ENCODE data around the gene PANK4.
A peak's percentile ranks its signal among the peaks of the same experiment; 100 is the strongest.

PANK4 gene

DNA sequence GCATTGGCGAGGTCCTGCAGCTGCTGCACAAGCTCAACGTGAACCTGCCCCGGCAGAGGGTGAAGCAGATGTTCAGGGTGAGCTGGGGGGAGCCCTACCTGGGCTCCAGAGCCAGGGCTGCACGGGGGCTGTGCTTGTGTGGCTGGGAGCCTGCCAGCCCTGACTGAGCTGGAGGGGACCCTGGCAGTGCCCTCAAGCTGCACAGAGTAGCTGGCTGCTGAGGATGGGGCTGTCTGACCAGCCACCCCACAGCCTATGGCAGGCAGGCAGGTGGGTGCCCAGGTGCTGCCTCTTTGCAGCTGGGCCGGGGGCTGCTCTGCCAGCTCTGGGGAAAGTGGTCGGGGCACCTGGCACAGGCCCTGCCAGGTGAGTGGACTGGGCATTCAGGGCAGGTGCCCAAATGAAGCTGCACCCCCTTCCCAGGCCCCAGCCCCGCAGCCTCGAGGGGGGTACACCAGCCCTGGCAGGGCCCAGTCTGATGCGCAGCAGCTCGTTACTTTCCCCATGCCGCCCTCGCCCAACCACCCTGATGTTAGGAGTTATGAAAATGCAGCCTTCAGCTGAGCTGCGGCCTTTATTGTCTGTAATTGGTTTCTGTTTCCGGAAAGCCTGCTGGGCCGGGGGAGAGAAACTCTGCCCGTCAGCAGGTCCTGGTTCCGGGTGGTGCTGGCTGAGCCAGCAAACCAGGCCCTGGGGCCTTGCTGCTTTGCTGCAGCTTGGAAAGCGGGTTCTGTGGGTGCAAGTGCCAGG, 46.0 kb downstream of the PANK4 start:
- no peak for DNase-seq (ENCODE audit: extremely low read depth in 1 of 2, low read depth in 1 of 2)

DNA sequence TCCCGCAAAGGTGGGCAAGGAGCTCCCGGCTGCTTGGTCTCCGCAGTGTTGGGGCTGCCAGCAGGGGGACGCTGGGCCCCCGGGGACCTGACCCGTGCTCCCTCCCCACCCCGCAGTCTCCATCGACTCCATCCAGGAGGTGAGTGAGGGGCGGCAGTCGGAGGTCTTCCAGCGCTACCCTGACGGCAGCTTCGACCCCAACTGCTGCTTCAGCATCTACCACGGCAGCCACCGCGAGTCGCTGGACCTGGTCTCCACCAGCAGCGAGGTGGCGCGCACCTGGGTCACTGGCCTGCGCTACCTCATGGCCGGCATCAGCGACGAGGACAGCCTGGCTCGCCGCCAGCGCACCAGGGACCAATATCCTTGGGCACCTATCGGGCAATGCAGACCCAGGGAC, 46.8 kb downstream of the PANK4 start:
- DNase-seq (ENCODE audit: extremely low read depth in 1 of 2, low read depth in 1 of 2), result no peak

DNA sequence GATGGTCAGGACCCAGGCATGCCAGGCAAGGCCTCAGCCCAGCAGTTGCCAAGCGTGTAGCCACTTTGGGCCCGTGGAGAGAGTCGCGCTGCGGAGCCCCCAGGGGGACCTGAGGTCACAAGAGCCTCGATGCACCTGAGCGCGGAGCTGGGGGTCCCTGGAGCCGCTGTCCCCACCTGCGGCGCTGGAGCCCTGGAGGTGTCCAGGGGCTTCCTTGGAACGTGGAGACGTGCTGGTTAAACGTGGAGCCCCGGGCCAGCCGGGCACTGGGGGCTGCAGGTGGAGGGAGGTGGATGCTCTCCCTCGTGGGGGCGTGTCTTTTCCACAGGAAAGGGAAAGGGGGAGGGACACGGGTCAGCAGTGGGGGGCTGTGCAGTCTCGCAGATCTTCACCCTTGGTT, 47.2 kb downstream of the PANK4 start:
- no peak for DNase-seq (ENCODE audit: extremely low read depth in 1 of 2, low read depth in 1 of 2)

DNA sequence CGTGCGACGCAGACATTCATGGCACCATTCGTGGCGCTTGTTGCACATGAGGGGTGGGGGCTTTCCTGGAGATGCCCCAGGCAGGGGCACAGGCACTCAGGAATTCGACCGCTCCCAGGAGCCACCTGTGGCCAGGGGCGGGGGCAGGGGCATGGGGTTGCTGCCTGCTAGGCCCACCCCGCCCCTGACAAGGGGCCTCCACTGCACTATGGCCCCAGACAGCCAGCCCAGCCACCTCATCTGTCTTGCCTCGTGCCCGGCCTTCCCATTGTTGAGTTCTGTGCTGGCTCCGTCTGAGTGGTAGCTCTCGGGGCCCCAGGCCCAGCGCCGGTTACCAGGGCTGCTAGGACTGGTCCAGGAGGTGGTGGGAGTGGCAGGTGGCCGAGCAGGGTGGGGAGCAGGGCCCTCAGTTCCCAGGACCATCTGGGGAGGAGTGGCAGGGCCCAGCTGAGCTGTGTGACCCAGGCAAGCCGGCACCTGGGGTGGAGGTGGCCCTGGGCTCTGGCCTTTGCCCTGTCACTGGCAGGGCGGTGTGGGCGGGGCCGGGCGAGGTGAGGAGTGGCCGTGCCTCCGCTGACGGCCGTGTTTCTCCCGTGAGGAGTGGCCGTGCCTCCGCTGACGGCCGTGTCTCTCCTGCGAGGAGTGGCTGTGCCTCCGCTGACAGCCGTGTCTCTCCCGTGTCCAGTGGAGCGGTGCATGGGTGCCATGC, 48.5 kb downstream of the PANK4 start:
- no peak for DNase-seq (ENCODE audit: extremely low read depth in 1 of 2, low read depth in 1 of 2)

DNA sequence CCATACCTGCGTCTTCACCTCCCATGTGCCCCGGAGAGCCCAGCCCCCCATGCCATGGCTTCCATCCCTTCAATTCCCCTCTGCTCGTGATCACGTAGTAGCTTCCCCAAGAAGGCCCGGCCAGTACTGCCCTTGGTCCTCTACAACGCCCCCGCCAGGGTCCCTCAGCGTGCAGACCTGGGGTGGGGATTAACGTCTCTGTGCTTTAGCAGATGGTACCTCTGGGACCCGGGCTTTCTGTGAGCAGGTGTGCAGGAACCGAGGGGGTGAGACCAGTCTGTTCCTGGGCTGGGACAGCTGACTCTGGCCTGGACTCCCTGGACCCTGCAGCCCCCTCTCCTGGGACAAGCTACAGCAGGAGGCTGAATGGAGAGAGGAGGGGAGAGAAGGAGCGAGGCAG, 49.1 kb downstream of the PANK4 start:
- no peak for DNase-seq (ENCODE audit: extremely low read depth in 1 of 2, low read depth in 1 of 2)

DNA sequence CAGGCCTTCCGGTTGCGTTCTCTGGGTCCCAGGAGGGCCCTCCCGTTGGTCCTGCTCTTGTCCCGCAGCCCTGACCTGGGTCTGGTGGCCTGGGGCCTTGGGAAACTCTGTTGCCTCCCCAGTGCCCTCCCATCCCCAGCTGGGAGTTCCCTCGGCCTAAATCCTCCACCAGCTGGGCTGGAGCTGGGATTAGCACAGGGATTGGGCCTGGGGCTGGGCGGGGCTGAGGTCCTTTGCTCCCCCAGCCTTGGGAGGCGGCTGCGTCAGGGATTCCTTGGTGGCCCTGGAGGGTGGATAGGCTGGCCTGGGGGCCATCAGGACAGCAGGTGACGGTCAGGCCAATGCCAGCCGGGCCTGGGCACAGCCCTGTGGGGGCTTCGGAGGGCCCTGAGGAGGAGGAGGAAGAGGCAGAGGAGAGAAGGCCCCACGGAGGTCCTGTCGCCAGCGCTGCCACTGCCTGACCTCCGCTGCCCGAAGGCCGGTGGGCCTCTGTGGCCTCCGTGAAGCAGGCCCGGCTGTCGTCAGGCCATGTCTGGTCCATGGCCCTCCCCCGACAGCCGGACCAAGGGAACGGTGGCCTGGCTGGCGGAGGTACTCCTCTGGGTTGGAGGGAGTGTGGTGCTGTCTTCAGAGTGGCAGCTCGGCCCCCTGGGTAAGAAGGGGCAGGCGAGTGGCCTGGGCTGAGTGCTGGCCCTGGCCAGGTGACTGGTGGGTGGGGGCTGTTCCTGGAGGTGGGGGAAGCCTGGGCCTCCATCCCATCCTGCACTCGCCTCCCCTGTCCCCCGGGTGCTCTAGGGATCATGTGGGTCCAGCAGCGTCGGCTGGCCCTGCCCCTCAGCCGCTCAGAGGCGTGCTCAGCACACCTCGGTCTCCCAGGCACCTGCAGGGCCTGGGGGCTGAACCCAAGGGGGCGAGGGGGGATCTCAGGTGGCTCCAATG, 50.1 kb downstream of the PANK4 start, which contains the start of gene PLCH2:
Gene PLCH2, plus strand, starts transcription at position 229 of the 939 bp plus-strand sequence. Its CDS starts 300 bp downstream, at position 529.
- DNase-seq (ENCODE audit: extremely low read depth in 1 of 2, low read depth in 1 of 2), result no peak

DNA sequence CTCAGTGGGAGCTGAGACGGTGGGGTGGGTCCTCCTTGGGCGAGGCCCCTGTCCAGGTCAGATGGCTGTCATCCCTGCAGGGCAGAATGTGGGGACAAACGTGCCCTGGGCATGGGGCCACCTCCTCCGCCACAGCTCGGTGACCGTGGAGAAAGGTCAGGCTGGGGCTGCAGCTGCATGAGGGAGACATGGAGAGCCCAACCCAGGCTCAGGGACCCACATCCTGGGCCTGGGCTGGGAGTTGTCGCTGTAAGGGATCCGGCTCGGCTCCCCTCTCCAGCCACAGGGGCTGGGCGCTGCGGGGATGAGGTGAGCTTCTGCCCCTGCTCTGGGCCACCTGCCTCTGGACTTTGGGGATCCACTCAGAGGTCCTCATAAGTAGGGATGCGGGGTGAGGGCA, 50.8 kb downstream of the PANK4 start:
- DNase-seq (ENCODE audit: extremely low read depth in 1 of 2, low read depth in 1 of 2), result no peak

DNA sequence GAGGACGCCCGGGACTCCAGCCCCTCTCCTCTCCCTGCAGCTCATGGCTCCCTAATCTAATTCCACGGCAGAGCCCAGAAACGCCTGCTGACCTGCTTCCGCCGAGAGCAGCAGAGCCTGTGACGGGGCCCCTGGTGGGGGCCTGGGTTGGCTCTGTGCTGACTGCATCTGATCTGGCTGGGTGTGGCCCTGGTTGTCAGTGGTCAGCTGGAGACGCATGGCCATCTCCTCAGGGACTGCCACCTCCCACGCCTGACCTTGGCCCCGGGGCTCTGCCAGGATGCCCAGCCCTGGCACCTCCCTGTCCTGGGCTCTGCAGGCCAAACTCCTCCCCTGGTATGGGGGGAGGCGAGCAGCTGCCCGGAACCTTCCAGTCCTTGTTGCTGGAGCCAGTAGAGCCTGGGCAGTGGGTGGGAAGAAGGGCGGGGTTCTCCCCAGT, 51.4 kb downstream of the PANK4 start:
- no peak for DNase-seq (ENCODE audit: extremely low read depth in 1 of 2, low read depth in 1 of 2)

DNA sequence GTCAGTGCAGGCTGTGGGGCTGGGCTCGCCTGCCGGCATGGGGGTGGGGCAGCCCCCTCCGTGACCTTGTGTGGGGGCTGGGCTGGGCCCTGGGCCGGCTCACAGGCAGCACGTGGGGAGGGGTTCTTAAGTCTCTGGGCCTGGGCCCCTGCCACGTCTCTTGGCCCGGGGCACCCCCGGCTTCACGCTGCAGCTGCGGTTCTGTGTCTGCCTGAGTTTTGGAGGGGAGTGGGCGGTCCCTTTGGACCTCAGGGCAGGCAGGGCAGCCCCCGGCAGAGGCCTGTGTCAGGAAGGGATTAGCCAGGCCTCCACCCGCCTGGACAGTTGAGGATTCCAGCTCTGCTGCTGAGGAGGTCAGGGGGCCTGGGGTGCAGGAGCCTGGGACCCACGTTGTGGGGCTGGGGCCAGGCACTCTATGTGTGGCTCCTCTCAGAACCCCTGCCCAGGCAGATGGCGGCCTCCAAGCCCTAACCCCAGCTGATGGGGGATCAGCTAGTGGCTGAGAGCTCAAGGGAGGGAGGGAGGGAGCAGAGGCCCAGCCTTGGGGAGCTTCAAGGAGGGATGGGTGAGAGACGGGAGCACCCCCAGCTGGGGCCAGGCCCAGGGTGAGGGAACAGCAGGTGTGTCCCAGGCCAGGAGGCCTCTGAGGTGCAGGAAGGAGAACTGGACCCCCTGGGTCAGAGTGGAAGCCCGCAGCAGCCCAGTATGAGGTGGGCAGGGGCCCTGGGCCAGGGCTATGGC, 52.1 kb downstream of the PANK4 start:
- DNase-seq (ENCODE audit: extremely low read depth in 1 of 2, low read depth in 1 of 2), result no peak

DNA sequence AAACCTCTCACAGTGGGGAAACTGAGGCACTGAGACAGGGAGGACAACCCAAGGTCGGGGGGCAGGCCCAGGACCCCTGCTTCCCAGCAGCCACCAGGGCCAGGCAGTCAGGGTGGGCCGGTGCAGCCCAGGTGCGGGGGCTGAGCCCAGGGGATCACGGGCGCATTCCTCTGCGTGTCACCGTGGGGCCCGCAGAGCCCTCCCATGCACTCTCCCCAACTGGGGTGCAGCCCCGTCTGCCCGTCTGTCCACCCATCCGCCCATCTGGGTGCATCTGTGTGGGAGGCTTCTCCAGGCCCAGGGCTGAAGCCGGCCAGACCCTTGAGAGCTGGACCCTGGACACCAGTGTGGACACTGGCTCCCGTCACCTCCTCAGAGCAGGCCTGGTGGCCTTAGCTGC, 53.2 kb downstream of the PANK4 start:
- DNase-seq (ENCODE audit: extremely low read depth in 1 of 2, low read depth in 1 of 2), result no peak

DNA sequence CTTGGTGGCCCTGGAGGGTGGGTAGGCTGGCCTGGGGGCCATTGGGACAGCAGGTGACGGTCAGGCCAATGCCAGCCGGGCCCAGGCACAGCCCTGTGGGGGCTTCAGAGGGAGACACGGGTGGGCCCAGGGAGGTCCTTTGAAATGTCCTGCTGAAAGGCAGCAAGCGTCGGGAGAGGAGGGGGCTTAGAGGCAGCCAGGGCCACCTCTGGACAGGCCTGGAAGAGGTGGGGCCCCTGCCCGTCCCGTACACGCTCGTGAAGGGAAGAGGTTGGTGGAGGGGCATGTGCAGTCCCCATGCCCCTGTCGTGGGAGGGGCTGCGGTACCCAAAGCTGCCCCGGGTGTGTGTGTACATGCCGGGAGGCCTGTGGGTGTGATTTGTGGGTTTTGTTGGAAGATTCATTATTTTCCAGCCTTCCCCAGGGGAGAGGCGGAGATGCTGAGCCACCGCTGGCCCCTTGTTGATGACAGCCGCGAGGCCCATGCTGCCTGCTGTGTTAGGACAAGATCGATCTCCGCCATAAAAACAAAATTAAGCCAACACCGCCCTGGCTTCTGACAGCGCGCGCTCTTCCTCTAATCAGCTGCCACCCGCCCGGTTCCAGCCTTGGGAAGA, 53.7 kb downstream of the PANK4 start:
- no peak for DNase-seq (ENCODE audit: extremely low read depth in 1 of 2, low read depth in 1 of 2)

DNA sequence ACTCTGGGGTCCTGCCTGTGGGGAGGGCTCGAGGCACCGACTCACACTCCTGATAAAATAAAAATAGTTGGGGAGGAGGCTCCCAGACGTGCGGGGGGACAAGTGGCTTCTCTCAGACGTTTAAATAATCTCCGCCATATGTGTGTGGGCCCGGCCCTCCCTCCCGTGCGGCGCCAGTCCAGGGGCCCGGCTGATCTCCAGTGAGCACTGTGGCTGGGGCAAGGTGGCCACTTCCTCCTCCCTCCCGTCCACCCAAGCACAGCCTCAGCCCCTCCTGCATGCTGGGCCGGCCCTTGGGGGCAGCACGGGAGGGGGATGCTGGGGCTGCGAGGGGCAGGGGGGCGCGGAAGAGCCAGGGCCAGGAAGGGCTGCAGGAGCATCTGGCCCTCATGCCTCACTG, 54.3 kb downstream of the PANK4 start:
- DNase-seq (ENCODE audit: extremely low read depth in 1 of 2, low read depth in 1 of 2), result no peak

DNA sequence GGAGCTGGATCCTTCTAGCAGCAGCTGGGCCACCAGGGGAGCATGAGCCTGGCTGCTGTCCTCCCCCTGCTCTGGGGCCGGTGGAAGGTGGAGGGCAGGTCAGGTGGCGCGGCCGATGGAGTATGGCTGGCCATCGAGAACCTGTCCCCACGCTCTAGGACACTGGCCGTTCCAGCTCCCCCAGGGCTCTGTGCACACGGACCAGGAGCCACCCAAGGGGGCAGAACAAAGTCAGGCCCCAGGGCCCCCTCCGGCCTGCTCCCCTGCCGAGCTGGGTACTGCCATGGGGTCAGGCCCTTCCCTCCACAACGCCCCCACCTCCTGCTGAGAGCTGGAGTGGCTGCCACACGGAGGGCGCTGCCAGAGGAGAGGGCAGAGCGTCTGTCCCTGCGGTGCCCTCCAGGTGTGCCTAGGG, 54.8 kb downstream of the PANK4 start:
- DNase-seq (ENCODE audit: extremely low read depth in 1 of 2, low read depth in 1 of 2), result no peak

DNA sequence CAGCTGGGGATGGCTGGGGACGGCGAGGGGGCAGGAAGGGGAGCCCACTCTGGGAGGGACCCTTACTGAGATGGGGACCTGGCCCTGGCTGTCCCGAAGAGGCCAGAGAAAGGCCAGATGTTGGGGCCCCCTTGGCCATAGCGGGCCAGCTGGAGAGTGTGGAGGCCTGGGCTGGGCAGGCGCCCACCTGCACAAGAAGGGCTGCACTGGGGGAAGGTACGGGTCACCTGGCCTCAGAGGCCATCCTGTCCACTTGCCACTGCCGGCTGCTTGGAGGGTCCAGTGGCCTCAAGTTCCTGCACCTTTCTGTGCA, 55.3 kb downstream of the PANK4 start:
- no peak for DNase-seq (ENCODE audit: extremely low read depth in 1 of 2, low read depth in 1 of 2)

DNA sequence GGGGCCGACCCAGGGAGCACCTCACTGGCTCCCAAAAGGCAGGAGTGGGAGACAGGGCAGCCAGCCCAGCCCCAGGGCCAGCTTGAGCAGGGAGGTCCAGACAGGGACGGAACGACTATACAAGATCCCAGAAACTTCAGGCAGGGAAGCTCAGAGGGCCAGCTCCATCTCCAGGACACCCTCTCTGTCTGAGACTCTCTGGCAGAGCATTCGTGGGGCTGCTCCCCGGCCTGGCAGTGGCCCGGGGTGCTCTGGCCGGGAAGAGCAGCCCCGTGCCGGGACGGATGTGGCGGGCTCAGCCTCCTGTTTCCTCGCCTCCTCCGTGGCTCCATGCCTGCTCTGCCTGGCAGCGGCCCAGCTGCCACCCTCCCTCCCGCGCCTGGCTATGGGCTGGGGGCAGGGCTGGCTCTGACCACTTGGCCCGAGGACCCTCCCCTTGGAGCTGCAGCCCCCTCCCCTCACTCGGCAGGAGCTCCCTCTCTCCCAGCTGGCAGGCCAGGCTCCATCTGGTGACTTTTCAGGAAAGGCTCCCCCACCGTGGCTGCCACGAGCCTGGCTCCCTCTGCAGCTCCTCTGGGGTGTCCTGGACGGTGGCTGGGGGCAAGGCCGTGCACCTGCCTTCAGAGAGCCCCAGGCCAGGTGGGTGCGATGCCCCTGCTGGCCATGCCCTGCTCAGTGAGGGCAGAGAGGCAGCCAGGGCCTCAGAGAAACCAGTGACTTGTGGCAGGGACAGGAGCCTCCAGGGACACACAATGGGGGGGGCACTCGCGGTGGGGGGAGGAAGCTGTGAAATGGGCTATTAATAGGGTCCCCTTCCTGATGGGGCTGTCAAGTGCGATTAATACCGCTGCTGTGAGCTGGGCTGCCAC, 55.9 kb downstream of the PANK4 start:
- DNase-seq (ENCODE audit: extremely low read depth in 1 of 2, low read depth in 1 of 2), result no peak

DNA sequence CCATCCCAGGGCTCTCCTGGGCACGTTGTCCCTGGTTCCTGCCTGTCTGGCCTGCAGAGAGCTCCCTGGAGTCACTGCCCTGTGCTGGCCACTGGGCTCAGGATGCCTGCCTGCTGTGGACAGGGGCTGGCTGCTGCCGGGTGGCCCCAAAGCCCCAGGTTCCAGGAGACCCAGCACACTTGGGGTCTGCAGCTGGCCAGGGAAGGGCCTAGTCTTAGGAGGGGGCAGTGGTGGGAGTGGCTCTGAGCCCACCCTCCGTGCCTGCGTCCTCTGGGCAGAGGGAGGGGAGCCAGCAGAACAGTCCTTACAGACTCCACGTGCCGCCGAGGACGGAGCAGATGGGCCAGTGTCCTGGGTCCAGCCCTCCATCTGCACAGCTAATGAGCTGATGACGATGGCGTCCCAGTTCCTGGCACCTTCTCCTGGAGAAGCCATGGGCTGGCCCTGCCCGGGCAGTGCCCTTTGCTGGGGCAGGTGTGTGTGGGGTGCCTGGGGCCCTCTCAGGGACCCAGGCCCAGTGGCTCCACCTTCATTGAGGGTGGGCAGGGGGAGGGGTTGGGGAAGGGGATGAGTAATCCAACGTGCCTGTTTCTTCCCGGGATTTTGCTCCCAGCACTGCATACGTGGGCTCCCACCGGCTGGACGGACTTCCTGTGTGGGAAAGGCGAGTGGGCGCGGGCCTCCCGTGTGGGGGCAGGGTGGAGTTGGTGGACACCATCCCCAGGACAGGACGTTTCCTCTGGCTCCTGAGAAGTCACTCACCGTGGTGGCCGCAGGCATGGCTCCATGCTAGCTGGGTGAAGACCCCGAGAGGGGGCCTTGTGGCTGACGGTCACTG, 57.1 kb downstream of the PANK4 start:
- no peak for DNase-seq (ENCODE audit: extremely low read depth in 1 of 2, low read depth in 1 of 2)

DNA sequence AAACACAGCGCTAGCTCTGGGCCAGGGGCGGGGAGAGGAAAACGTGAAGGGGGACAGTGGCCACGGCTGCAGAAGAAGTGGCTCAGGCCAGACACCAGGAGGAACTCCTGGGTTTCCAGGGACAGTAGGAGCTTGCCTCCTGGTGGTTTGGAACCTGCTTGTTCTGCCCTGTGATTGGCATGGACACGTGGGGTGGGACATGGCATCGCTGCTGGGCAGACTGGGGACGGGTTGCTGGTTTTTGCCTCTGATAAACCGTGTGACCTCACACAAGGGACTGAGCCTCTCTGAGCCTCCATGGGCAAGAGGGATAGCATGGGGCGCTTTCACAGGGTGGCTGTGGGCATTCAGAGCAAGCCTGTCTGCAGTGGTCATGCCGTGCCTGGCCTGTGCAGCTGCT, 57.9 kb downstream of the PANK4 start:
- DNase-seq (ENCODE audit: extremely low read depth in 1 of 2, low read depth in 1 of 2), result no peak

DNA sequence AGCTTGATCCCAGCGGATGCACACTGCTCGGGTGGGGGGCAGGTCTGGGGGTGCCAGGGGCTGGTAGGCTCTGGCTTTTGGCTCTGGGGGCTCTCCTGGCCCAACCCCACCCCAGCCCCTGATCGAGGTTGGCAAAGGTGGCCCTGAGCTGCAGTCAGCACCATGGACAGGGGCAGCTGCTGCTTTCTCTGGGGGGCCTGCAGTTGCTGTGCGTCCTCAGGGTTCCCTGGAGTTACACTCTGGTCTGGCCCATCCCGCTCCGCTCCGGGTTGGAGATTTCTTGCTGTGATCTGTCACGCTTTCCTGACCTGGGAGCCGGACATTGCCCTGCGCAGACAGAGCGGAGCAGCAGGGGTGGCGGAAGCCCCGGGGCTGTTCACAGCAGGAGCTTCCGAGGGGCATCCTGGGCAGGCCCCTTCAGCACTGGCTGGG, 58.3 kb downstream of the PANK4 start:
- DNase-seq (ENCODE audit: extremely low read depth in 1 of 2, low read depth in 1 of 2), result peak; percentile 12 to 24

Measured in activated CD8-positive, alpha-beta memory T cell treated with anti-CD3 and anti-CD28 coated beads for 1 hour (primary cell).